PC-3 (cell line): ENCODE data around the gene IBA57. TPM values are rescaled to one million over a fixed set of nuclear protein-coding genes. Genes with fewer than 3 reads are reported as not detected.

Source experiments
- ATAC-seq: fragments of 200-7000 bp; cut with Tn5 transposase; 2 replicates; pipeline ENCODE4 v1.9.1; 2020; ENCODE audit warnings: mild to moderate bottlenecking, moderate library complexity
- BruUV-seq: library from RNA; stranded (reverse); fragments of 400-500 nt; replicated peaks from 2 replicates; lab custom pipeline; 2021; lab: Mats Ljungman, UMichigan
- CTCF ChIA-PET: fragments of 300-600 bp; sonication (Branson Sonifier 250); formaldehyde crosslinking; loops from one replicate; lab custom pipeline; 2022; ENCODE audit warnings: antibody characterized with exemption; lab: Charles Lee
- POLR2A ChIA-PET: fragments of 300-600 bp; sonication (Branson Sonifier 250); formaldehyde crosslinking; loops from one replicate; lab custom pipeline; 2022; ENCODE audit warnings: antibody characterized with exemption; ENCODE audit not compliant: unreplicated experiment; lab: Charles Lee
- DNase-seq: peaks from one replicate; pipeline ENCODE4 v3.0.0-alpha.2; 2015
- H2AFZ ChIP-seq: fragments of 300-600 bp; sonication (generic); 2 replicates; pipeline ENCODE4 v1.6.0; 2016; ENCODE audit warnings: antibody characterized with exemption, low read length
- H3F3A ChIP-seq: fragments of 300-600 bp; sonication (generic); one replicate; pipeline ENCODE4 v1.6.0; 2017; ENCODE audit warnings: antibody characterized with exemption, low read length, control low read depth, mild to moderate bottlenecking; ENCODE audit not compliant: unreplicated experiment
- H3K27ac ChIP-seq: fragments of 300-600 bp; sonication (generic); 2 replicates; pipeline ENCODE4 v1.5.1; 2016; ENCODE audit warnings: mild to moderate bottlenecking, low read length
- H3K27me3 ChIP-seq: fragments of 300-600 bp; sonication (generic); 2 replicates; pipeline ENCODE4 v1.6.1; 2016; ENCODE audit warnings: low read length, mixed read lengths
- H3K36me3 ChIP-seq: fragments of 300-600 bp; sonication (generic); 2 replicates; pipeline ENCODE4 v1.6.1; 2016; ENCODE audit warnings: low read depth, mixed run types, low read length, mixed read lengths
- H3K4me1 ChIP-seq: fragments of 300-600 bp; sonication (generic); 2 replicates; pipeline ENCODE4 v1.5.1; 2016; ENCODE audit warnings: low read length; ENCODE audit not compliant: insufficient read depth
- H3K4me2 ChIP-seq: fragments of 300-600 bp; sonication (generic); 2 replicates; pipeline ENCODE4 v1.6.0; 2016; ENCODE audit warnings: low read length
- H3K4me3 ChIP-seq: fragments of 300-600 bp; sonication (generic); 2 replicates; pipeline ENCODE4 v1.5.1; 2016; ENCODE audit warnings: mild to moderate bottlenecking, low read length, mixed read lengths
- H3K79me2 ChIP-seq: fragments of 300-600 bp; sonication (generic); 2 replicates; pipeline ENCODE4 v1.6.1; 2017; ENCODE audit warnings: low read length, mixed read lengths
- H3K9ac ChIP-seq: fragments of 300-600 bp; sonication (generic); 2 replicates; pipeline ENCODE4 v1.6.0; 2016; ENCODE audit warnings: mild to moderate bottlenecking, low read length
- H3K9me2 ChIP-seq: fragments of 300-600 bp; sonication (generic); replicated peaks from 2 replicates; pipeline ENCODE4 v1.6.1; 2016; ENCODE audit warnings: mixed run types, low read length, mixed read lengths
- H3K9me3 ChIP-seq: fragments of 300-600 bp; sonication (generic); 2 replicates; pipeline ENCODE4 v1.6.1; 2016; ENCODE audit warnings: low read length, mixed read lengths
- H4K20me1 ChIP-seq: fragments of 300-600 bp; sonication (generic); 2 replicates; pipeline ENCODE4 v1.6.1; 2016; ENCODE audit warnings: low read length, mixed read lengths
- EZH2 ChIP-seq: fragments of 300-600 bp; sonication (generic); IDR thresholded peaks from one replicate; pipeline ENCODE4 v1.6.1; 2017; ENCODE audit warnings: antibody characterized with exemption, mild to moderate bottlenecking, low read length; ENCODE audit not compliant: unreplicated experiment
- EZH2phosphoT487 ChIP-seq: fragments of 300-600 bp; sonication (generic); IDR thresholded peaks from 2 replicates; pipeline ENCODE4 v1.6.1; 2018; ENCODE audit warnings: mild to moderate bottlenecking, antibody characterized with exemption, low read length, borderline replicate concordance
- intact Hi-C: fragments of 100-400 bp; cut with micrococcal nuclease; formaldehyde crosslinking; loops from 2 replicates; pipeline ENCODE4 v1.9.0; 2023
- total RNA-seq: library from RNA; depleted of rRNA; stranded (reverse); fragments of >200 nt; gene quantifications from 2 replicates; pipeline ENCODE4 v1.2.3, GENCODE V29; 2014
- TF ChIP-seq, protein P1 (sequence below): fragments of 300-600 bp; sonication (generic); conservative IDR thresholded peaks from 2 replicates; pipeline ENCODE4 v1.5.1; 2017; ENCODE audit warnings: antibody characterized with exemption, low read depth, mild to moderate bottlenecking, low read length

IBA57 gene
- total RNA-seq, 1 experiment from 2014 or later, result 18.3 TPM

GRCh38 chr1:228215663-228216116, 50.1 kb downstream of the IBA57 start:
- Histone ChIP-seq H3K9me3 (no peaks in the 10 kb centered on the region), H3K9ac (no peak overlapping the region), H3K4me1 (no peaks in the 10 kb centered on the region), H3K4me2 (no peak overlapping the region), H2AFZ (no peak overlapping the region), H3K36me3 (no peaks in the 10 kb centered on the region), H3K4me3 (no peak overlapping the region), H3K79me2 (no peaks in the 10 kb centered on the region), H4K20me1 (no peaks in the 10 kb centered on the region), H3F3A (no peaks in the 10 kb centered on the region), H3K27me3 (no peaks in the 10 kb centered on the region), H3K27ac (no peak overlapping the region), H3K9me2 (no peaks in the 10 kb centered on the region)
- DNase-seq (no peak), ATAC-seq (no peak)
- intact Hi-C loops, result no loop called here
- TF ChIP-seq, protein P1, sequence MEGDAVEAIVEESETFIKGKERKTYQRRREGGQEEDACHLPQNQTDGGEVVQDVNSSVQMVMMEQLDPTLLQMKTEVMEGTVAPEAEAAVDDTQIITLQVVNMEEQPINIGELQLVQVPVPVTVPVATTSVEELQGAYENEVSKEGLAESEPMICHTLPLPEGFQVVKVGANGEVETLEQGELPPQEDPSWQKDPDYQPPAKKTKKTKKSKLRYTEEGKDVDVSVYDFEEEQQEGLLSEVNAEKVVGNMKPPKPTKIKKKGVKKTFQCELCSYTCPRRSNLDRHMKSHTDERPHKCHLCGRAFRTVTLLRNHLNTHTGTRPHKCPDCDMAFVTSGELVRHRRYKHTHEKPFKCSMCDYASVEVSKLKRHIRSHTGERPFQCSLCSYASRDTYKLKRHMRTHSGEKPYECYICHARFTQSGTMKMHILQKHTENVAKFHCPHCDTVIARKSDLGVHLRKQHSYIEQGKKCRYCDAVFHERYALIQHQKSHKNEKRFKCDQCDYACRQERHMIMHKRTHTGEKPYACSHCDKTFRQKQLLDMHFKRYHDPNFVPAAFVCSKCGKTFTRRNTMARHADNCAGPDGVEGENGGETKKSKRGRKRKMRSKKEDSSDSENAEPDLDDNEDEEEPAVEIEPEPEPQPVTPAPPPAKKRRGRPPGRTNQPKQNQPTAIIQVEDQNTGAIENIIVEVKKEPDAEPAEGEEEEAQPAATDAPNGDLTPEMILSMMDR, result no peak
- TF ChIP-seq EZH2, result no peak
- TF ChIP-seq EZH2phosphoT487, result no peak
- ChIA-PET POLR2A (no interaction called here), CTCF (no interaction called here)
- no TSS peak for BruUV-seq

GRCh38 chr1:228216371-228217320, 51.0 kb downstream of the IBA57 start:
- H3K36me3 ChIP-seq, result no peaks in the 10 kb centered on the region
- CTCF ChIA-PET, result no interaction called here

More at GRCh38 chr1:228216371-228217320, 51.0 kb downstream of the IBA57 start:
- Histone ChIP-seq H3K4me3 (no peak overlapping the region), H3K4me1 (no peaks in the 10 kb centered on the region), H3K27ac (no peak overlapping the region), H4K20me1 (no peaks in the 10 kb centered on the region), H3K9me2 (no peaks in the 10 kb centered on the region), H3K9ac (no peak overlapping the region), H3K79me2 (no peaks in the 10 kb centered on the region), H3K4me2 (no peak overlapping the region), H3K27me3 (no peaks in the 10 kb centered on the region), H3F3A (no peaks in the 10 kb centered on the region), H3K9me3 (no peaks in the 10 kb centered on the region), H2AFZ (no peak overlapping the region)
- TF ChIP-seq EZH2phosphoT487 (no peak), EZH2 (no peak)
- TF ChIP-seq, protein P1, result no peak
- no peak for DNase-seq
- ATAC-seq, result no peak
- intact Hi-C loops, result no loop called here
- POLR2A ChIA-PET, result no interaction called here
- no TSS peak for BruUV-seq
